ENCODE measurements around the gene PLEKHH1. TPM values are rescaled to one million over a fixed set of nuclear protein-coding genes. Genes with fewer than 3 reads are reported as not detected.

The PLEKHH1 gene
- total and polyA plus RNA-seq, 2 experiments from 2014 or later: 14.7 to 33.9 TPM

GRCh38 chr14:67572608-67573007, 39.5 kb downstream of the PLEKHH1 start (continued):
- TF ChIP-seq ZNF462 (CRISPR knock-in tag; IDR thresholded peaks at IDR 0.05) (no peak), STAT1 (IDR thresholded peaks at IDR 0.05; ENCODE audit: unreplicated experiment) (no peak), CREB1 (CRISPR knock-in tag; IDR thresholded peaks at IDR 0.05; ENCODE audit: low read depth) (no peak)

GRCh38 chr14:67573228-67574010, 40.3 kb downstream of the PLEKHH1 start:
- Mint-ChIP-seq H3K9me3 (no peaks in the 10 kb centered on the region), H3K4me3 (no peak overlapping the region), H3K27me3 (ENCODE audit: insufficient read depth, low read depth, poor library complexity) (peaks cover 3% of the 10 kb centered on the region), H3K36me3 (ENCODE audit: low read depth) (peaks cover 21% of the 10 kb centered on the region), H3K27ac (no peak overlapping the region), H3K4me1 (peaks cover 13% of the 10 kb centered on the region)
- no peaks in the 10 kb centered on the region for H3K79me2 ChIP-seq (replicated peaks; ENCODE audit: insufficient read depth)
- no peaks in the 10 kb centered on the region for H3F3A ChIP-seq (replicated peaks; ENCODE audit: low read depth)
- ATAC-seq (no peak), DNase-seq (ENCODE audit: low spot score) (no peak)
- no peaks in the 10 kb centered on the region for H3K4me1 ChIP-seq (ENCODE audit: insufficient read depth)
- no peaks in the 10 kb centered on the region for H3K27me3 ChIP-seq (ENCODE audit: insufficient read depth)
- no peak overlapping the region for H3K4me3 ChIP-seq
- no peak overlapping the region for H3K27ac ChIP-seq (ENCODE audit: low read depth)
- H2AFZ ChIP-seq: no peak overlapping the region
- no peaks in the 10 kb centered on the region for H3K9me2 ChIP-seq (ENCODE audit: insufficient read depth)
- H4K20me1 ChIP-seq (replicated peaks; ENCODE audit: insufficient read depth): no peaks in the 10 kb centered on the region; the same call in 1 of the 2 replicates
- H3K4me2 ChIP-seq: no peak overlapping the region
- H3K36me3 ChIP-seq (ENCODE audit: insufficient read depth): no peaks in the 10 kb centered on the region
- TF ChIP-seq CTCF (conservative IDR thresholded peaks at IDR 0.05; ENCODE audit: low read depth in 2 of 2) (no peak), EZH2 (IDR thresholded peaks at IDR 0.05; ENCODE audit: low read depth, unreplicated experiment) (no peak), NANOG (IDR thresholded peaks at IDR 0.05; ENCODE audit: borderline replicate concordance) (no peak), POLR2AphosphoS5 (IDR thresholded peaks at IDR 0.05; ENCODE audit: low read depth) (no peak), CREB1 (CRISPR knock-in tag; IDR thresholded peaks at IDR 0.05; ENCODE audit: low read depth) (no peak)

Measured in GM23338 (cell line).